ENCODE results near the gene VSX1. TPM values are rescaled to one million over a fixed set of nuclear protein-coding genes. Genes with fewer than 3 reads are reported as not detected.

Gene VSX1
- total and polyA plus RNA-seq, 9 donors, result 0.11 to 1.4 (median 0.75) TPM; not detected in 2

GRCh38 chr20:25046736-25047666 is 34.9 kb downstream of the VSX1 start:
- Histone ChIP-seq H3K4me1 (ENCODE audit: insufficient read depth) (peaks cover 27% of the 10 kb centered on the region), H3K27ac (no peak overlapping the region), H3K27me3 (no peaks in the 10 kb centered on the region), H3K4me3 (no peak overlapping the region), H3K36me3 (no peaks in the 10 kb centered on the region), H3K9me3 (no peaks in the 10 kb centered on the region)
- TF ChIP-seq EP300 (IDR thresholded peaks at IDR 0.05) (no peak), POLR2A (IDR thresholded peaks at IDR 0.05) (no peak), CTCF (IDR thresholded peaks at IDR 0.05) (no peak)
- 81 to 94% (median 88%) methylated on average over 21 of the region's 21 CpGs for WGBS, 3 donors
- peak in 2 of 5 donors; percentile 16 to 21 for DNase-seq
- intact Hi-C loops (cut with DNase I), result no loop called here

- TF ChIP-seq CTCF (IDR thresholded peaks at IDR 0.05) (no peak), EP300 (IDR thresholded peaks at IDR 0.05) (no peak), POLR2A (IDR thresholded peaks at IDR 0.05) (no peak)
- Histone ChIP-seq H3K36me3 (no peaks in the 10 kb centered on the region), H3K4me3 (no peak overlapping the region), H3K27ac (no peak overlapping the region), H3K27me3 (no peaks in the 10 kb centered on the region), H3K4me1 (ENCODE audit: insufficient read depth) (peaks cover 26% of the 10 kb centered on the region), H3K9me3 (no peaks in the 10 kb centered on the region)
- DNase-seq, result peak in 2 of 5 donors; percentile 16 to 17
- intact Hi-C loops (cut with DNase I), result no loop called here
- whole genome bisulfite sequencing, 3 donors, result 86 to 93% (median 88%) methylated on average over 14 of the region's 14 CpGs
Observed at GRCh38 chr20:25046181-25046641, 35.7 kb downstream of the VSX1 start.

- 75 to 85% (median 83%) methylated on average over 9 of the region's 9 CpGs for WGBS, 3 donors
- Histone ChIP-seq H3K27me3 (no peaks in the 10 kb centered on the region), H3K4me1 (ENCODE audit: insufficient read depth) (peaks cover 22% of the 10 kb centered on the region), H3K4me3 (no peak overlapping the region), H3K27ac (no peak overlapping the region), H3K36me3 (no peaks in the 10 kb centered on the region), H3K9me3 (no peaks in the 10 kb centered on the region)
- peak in 2 of 5 donors; percentile 6 to 29 for DNase-seq
- TF ChIP-seq CTCF (IDR thresholded peaks at IDR 0.05), result no peak
- no peak for TF ChIP-seq EP300 (IDR thresholded peaks at IDR 0.05)
- TF ChIP-seq POLR2A (IDR thresholded peaks at IDR 0.05), result no peak
- intact Hi-C loops (cut with DNase I), result no loop called here
Observed at GRCh38 chr20:25045343-25045712, 36.6 kb downstream of the VSX1 start.

- Histone ChIP-seq H3K36me3 (no peaks in the 10 kb centered on the region), H3K27me3 (no peaks in the 10 kb centered on the region), H3K4me3 (no peak overlapping the region), H3K27ac (no peak overlapping the region), H3K9me3 (no peaks in the 10 kb centered on the region), H3K4me1 (ENCODE audit: insufficient read depth) (peaks cover 22% of the 10 kb centered on the region)
- intact Hi-C loops (cut with DNase I), result no loop called here
- DNase-seq, result peak in 2 of 5 donors; percentile 11 to 25
- WGBS, 3 donors, result 84 to 88% (median 85%) methylated on average over 14 of the region's 14 CpGs
- TF ChIP-seq POLR2A (IDR thresholded peaks at IDR 0.05) (no peak), CTCF (IDR thresholded peaks at IDR 0.05) (no peak), EP300 (IDR thresholded peaks at IDR 0.05) (no peak)
Observed at GRCh38 chr20:25044660-25045342, 37.1 kb downstream of the VSX1 start.

Data from ovary (tissue), 9 donors.